Measurements from ENCODE around the gene CREB3L2. TPM values are rescaled to one million over a fixed set of nuclear protein-coding genes. Genes with fewer than 3 reads are reported as not detected.
"Not testable (repeated sequence)": the region's sequence is repeated elsewhere in the genome, so short reads cannot be mapped to it uniquely, and the experiment has no call there.

Gene CREB3L2
- total RNA-seq, 1 experiment from 2014 or later, result 9.0 TPM

- DNase-seq (ENCODE audit: low read depth), result peak; percentile 57
Measured at GRCh38 chr7:137933270-137934017, 68.4 kb downstream of the CREB3L2 start.

- no peak for DNase-seq (ENCODE audit: low read depth)
Measured at GRCh38 chr7:137932881-137933269, 69.0 kb downstream of the CREB3L2 start.

GRCh38 chr7:137931823-137932222 is 70.1 kb downstream of the CREB3L2 start:
- no peak for DNase-seq (ENCODE audit: low read depth)

- DNase-seq (ENCODE audit: low read depth), result peak; percentile 32
Measured at GRCh38 chr7:137930581-137930980, 71.3 kb downstream of the CREB3L2 start.

GRCh38 chr7:137928626-137929025 is 73.3 kb downstream of the CREB3L2 start:
- DNase-seq (ENCODE audit: low read depth), result no peak

GRCh38 chr7:137927386-137927785 is 74.5 kb downstream of the CREB3L2 start:
- no peak for DNase-seq (ENCODE audit: low read depth)

GRCh38 chr7:137926206-137926605 is 75.7 kb downstream of the CREB3L2 start:
- not testable (repeated sequence) for DNase-seq (ENCODE audit: low read depth)

GRCh38 chr7:137925754-137926153 is 76.1 kb downstream of the CREB3L2 start:
- no peak for DNase-seq (ENCODE audit: low read depth)

GRCh38 chr7:137925091-137925490 is 76.8 kb downstream of the CREB3L2 start:
- no peak for DNase-seq (ENCODE audit: low read depth)

- peak; percentile 51 for DNase-seq (ENCODE audit: low read depth)
Measured at GRCh38 chr7:137923380-137923779, 78.5 kb downstream of the CREB3L2 start.

GRCh38 chr7:137920637-137921399 is 81.1 kb downstream of the CREB3L2 start:
- DNase-seq (ENCODE audit: low read depth), result no peak

- DNase-seq (ENCODE audit: low read depth), result no peak
Measured at GRCh38 chr7:137919987-137920386, 81.9 kb downstream of the CREB3L2 start.

- DNase-seq (ENCODE audit: low read depth), result no peak
Measured at GRCh38 chr7:137916980-137917645, 84.8 kb downstream of the CREB3L2 start.

GRCh38 chr7:137916564-137916963 is 85.3 kb downstream of the CREB3L2 start:
- no peak for DNase-seq (ENCODE audit: low read depth)

- DNase-seq (ENCODE audit: low read depth), result no peak
Measured at GRCh38 chr7:137915266-137915665, 86.6 kb downstream of the CREB3L2 start.

- DNase-seq (ENCODE audit: low read depth), result no peak
Measured at GRCh38 chr7:137913985-137914384, 87.9 kb downstream of the CREB3L2 start.

- no peak for DNase-seq (ENCODE audit: low read depth)
Measured at GRCh38 chr7:137909042-137909441, 92.8 kb downstream of the CREB3L2 start.

- DNase-seq (ENCODE audit: low read depth), result no peak
Measured at GRCh38 chr7:137908106-137908505, 93.8 kb downstream of the CREB3L2 start.

- not testable (repeated sequence) for DNase-seq (ENCODE audit: low read depth)
Measured at GRCh38 chr7:137906636-137907035, 95.2 kb downstream of the CREB3L2 start.

- DNase-seq (ENCODE audit: low read depth), result no peak
Measured at GRCh38 chr7:137904833-137905232, 97.1 kb downstream of the CREB3L2 start.

GRCh38 chr7:137903382-137904169 is 98.3 kb downstream of the CREB3L2 start:
- peak; percentile 76 for DNase-seq (ENCODE audit: low read depth)

GRCh38 chr7:137900137-137900536 is 101.7 kb downstream of the CREB3L2 start:
- DNase-seq (ENCODE audit: low read depth), result no peak

Data from Daoy (cell line).